CD4-positive, alpha-beta T cell treated with Interleukin-6 at 100 ng/mL for 8 hours (primary cell): Measurements from ENCODE around the gene APOA4.
"Not testable (repeated sequence)": the region's sequence is repeated elsewhere in the genome, so short reads cannot be mapped to it uniquely, and the experiment has no call there.

Experiments
- DNase-seq: peaks from one replicate; pipeline ENCODE4 v3.0.0-alpha.2; 2020; ENCODE audit warnings: mixed read lengths, low spot score

Gene APOA4

GRCh38 chr11:116829525-116830183, 6.5 kb upstream of the APOA4 start, which contains the start of gene APOC3:
Gene APOC3 (plus strand): TSS chr11:116829907. CDS start chr11:116830583, 676 bp downstream.
- no peak for DNase-seq

DNA sequence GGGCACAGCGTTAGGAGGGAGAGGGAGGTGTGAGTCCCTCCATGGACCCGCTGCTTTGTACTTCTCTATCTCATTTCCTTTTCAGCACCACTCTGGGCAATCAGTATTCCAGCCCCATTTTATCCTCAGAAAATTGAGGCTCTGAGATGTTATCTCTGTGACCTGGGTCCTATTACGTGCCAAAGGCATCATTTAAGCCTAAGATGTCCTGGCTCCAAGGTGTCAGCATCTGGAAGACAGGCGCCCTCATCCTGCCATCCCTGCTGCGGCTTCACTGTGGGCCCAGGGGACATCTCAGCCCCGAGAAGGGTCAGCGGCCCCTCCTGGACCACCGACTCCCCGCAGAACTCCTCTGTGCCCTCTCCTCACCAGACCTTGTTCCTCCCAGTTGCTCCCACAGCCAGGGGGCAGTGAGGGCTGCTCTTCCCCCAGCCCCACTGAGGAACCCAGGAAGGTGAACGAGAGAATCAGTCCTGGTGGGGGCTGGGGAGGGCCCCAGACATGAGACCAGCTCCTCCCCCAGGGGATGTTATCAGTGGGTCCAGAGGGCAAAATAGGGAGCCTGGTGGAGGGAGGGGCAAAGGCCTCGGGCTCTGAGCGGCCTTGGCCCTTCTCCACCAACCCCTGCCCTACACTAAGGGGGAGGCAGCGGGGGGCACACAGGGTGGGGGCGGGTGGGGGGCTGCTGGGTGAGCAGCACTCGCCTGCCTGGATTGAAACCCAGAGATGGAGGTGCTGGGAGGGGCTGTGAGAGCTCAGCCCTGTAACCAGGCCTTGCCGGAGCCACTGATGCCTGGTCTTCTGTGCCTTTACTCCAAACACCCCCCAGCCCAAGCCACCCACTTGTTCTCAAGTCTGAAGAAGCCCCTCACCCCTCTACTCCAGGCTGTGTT, 5.8 kb upstream of the APOA4 start:
- no peak for DNase-seq

DNA sequence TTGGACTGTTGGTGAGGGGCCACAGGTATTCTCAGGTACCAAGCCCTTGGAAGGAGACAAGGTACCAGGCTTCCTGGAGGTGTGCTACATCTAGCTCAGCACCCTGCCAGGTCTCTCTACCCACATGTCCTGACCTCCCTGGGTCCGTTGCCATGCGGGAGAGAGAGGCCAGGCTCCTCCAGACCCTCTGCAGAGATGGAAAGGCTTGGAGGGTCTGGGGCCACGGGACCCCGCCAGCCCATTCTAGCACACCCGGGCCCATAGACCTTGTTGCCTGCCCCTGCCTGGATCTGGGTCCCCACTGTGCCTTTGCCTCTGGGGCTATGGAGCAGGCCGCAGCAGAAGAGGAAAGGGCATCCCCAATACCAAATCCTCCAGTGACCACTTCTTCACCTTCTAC, 4.4 kb upstream of the APOA4 start:
- no peak for DNase-seq

DNA sequence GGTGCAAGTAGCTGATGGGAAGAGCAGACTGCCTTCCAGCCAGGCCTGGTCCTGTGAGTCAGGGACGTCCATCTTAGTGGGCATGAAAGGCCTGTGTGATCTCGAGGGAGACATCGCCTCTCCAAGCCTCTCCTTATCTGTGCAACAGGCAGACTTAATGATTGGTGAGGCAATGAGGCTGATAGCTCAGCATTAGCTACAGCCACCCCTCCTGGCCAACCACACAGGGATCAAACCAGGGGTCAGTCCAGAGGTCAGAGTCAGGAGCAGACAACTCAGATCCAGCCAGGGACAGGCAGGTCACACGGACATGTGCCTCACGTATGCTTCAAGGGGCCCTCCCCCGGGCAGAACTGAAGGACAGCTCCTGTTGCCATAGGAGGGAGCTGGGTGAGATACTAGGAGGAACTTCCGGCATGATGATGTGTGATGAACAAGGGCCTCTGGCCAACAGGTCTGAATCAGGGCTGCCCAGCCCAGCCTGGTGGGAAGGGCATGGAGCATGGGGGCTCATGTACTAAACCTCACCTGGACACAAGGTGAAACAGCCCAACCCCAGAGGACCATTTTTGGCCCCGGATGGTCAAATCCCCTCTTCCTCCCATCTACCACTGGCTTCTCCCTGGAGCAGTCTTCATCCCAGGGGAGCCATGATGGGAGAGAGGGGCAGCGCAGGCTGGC, 3.8 kb upstream of the APOA4 start:
- no peak for DNase-seq

GRCh38 chr11:116825854-116826750, 3.0 kb upstream of the APOA4 start:
- no peak for DNase-seq

DNA sequence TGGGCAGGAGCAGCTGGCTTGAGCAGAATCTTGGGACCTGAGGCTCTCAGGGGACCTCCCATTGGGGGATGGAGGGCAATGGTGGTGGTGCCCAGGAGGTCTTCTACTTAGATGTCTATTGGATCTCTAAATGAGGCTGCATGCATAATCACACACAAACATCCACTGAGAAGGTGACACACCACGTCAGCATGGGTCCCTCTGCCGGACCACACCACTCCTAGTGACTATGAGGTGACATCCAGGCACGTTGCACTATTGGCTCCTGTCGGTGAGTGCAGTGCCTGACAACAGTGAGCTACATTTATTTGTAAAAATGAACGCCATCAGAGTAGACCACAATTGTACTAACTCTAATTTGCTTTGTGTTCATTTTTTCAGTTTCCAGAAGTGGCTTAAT, 2.3 kb upstream of the APOA4 start:
- no peak for DNase-seq

- DNase-seq: no peak
Measured at GRCh38 chr11:116822575-116822974, 529 bp downstream of the APOA4 start.

- no peak for DNase-seq
Measured at GRCh38 chr11:116821050-116821918, 1.8 kb downstream of the APOA4 start.

GRCh38 chr11:116819049-116819448, 4.1 kb downstream of the APOA4 start:
- no peak for DNase-seq

- no peak for DNase-seq
Measured at GRCh38 chr11:116814502-116814901, 8.6 kb downstream of the APOA4 start.

GRCh38 chr11:116813781-116814471, 9.2 kb downstream of the APOA4 start:
- DNase-seq: no peak

DNA sequence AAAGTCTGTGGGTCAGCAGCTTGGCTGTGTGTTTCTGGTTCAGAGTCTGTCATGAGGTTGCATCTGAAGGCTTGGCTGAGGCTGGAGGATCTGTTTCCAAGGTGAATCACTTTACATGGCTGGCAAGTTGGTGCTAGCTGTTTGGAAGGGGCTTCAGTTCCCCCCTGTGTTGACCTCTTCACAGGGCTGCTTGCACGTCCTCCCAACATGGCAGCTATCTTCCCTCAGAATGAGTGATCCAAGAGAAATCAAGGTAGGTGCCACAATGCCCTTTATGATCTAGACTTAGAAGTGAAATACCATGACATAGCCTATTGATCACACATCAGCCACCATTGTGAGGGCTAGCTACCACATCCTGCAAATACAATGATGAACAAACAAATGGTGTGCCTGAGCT, 9.9 kb downstream of the APOA4 start:
- no peak for DNase-seq

GRCh38 chr11:116812109-116812508, 11.0 kb downstream of the APOA4 start:
- DNase-seq: no peak

- DNase-seq: no peak
Measured at GRCh38 chr11:116811194-116811593, 11.9 kb downstream of the APOA4 start.

DNA sequence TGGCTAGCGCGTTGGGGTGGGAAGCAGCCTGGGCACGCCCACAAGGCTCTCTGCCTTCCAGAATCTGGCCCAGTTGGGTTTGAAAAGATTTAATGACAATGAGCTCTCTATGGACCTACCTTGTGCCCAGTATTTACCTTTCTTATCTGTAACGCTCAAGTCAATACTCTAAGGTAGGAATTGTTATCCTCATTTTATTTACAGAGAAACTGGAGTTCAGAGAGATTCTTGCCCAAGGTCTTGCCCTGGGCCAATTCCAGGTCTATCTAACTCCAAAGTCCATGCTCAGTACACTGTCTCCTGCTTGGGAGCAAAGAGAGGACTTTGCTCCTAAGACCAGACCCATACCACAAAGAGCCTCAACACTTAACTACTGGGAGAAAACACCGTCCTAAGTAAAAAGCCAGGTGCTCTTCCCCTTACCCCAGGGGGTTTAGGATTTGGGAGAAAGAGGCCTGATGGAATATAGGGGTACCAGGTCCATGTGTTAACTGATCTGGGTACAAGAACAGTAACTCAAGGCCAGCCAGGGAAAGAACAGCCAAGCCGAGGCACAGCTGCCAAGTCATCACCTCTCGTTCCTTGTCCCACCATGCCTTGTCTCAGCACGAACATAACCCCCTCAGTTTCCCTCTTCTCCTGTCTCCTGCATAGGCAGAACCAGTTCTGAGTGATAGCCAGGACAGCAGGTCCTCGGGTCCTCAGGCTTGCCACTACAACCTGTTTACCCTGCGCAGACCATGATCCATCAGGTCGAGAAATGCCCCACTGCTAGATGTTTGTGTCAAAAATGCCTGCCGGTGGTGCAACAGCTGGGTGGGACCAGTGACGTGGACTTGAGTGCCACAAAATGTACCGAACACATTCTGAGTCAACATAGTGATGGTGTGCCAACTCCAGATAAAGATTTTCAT, 14.6 kb downstream of the APOA4 start:
- no peak for DNase-seq

GRCh38 chr11:116807601-116808261, 15.4 kb downstream of the APOA4 start:
- no peak for DNase-seq

DNA sequence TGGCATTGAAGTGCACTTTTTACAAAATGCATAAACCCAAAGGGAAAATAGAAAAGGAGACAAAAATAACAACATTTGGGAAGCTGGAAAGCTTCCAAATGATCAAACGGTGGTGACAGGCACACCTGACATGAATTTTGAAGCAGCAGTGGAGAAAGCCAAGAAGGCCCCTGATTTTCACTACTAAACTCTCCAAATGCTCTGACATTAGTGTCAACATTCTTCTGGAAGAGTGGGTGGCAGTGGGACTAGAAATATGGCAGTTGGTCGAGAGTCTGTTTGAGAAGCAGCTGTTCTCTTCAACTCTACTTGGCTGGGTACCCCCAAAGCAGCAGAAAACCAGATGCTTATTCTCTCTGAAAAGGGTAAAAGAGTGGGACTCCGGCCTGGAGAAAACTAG, 19.1 kb downstream of the APOA4 start:
- DNase-seq: no peak

- not testable (repeated sequence) for DNase-seq
Measured at GRCh38 chr11:116801662-116802061, 21.4 kb downstream of the APOA4 start.
